ENCODE measurements around the gene AWAT2.

The AWAT2 gene

GRCh38 chrX:69995362-69996112 is 54.2 kb downstream of the AWAT2 start:
- DNase-seq, result no peak

- no peak for DNase-seq
Measured at GRCh38 chrX:69993494-69993893, 56.2 kb downstream of the AWAT2 start.

- no peak for DNase-seq
Measured at GRCh38 chrX:69991685-69992084, 58.1 kb downstream of the AWAT2 start.
